GM13976 (cell line): Measurements from ENCODE around the gene MLPH.

ENCODE experiments used
- DNase-seq: peaks from one replicate; pipeline ENCODE4 v3.0.0; 2012; ENCODE audit warnings: low spot score
- in situ Hi-C: fragments of 300-500 bp; cut with MboI; formaldehyde crosslinking; loops from one replicate; pipeline ENCODE4 v1.12.0; 2022; ENCODE audit warnings: low sequenced_read_pairs, mixed read lengths, inconsistent platforms; ENCODE audit not compliant: unreplicated experiment
- TF ChIP-seq, protein P1 (sequence below): IDR thresholded peaks from 2 replicates; pipeline ENCODE4 v1.5.1; 2012; ENCODE audit warnings: borderline replicate concordance, mild to moderate bottlenecking; ENCODE audit not compliant: insufficient read depth; ENCODE audit errors: extremely low read depth, missing control alignments, control extremely low read depth

Gene MLPH

DNA sequence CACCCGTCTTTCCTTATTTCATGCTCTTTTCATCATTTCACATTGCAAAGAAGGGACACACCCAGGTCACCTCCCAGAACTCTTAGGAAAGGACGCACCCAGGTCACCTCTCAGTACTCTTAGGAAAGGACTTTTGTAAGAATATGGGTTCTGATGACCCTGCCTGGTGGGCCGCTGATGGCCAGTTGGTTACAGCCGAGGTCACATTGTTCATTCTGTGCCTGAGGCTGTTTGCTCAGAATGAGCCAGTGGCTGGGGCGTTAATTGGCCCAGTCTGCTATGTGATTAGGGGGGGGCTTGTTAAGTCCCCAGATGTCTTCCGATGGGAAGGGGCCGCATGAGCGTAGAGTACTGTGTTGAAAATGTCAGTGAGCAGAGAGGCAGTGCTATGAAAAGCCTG, 9.4 kb downstream of the MLPH start:
- TF ChIP-seq, protein P1, sequence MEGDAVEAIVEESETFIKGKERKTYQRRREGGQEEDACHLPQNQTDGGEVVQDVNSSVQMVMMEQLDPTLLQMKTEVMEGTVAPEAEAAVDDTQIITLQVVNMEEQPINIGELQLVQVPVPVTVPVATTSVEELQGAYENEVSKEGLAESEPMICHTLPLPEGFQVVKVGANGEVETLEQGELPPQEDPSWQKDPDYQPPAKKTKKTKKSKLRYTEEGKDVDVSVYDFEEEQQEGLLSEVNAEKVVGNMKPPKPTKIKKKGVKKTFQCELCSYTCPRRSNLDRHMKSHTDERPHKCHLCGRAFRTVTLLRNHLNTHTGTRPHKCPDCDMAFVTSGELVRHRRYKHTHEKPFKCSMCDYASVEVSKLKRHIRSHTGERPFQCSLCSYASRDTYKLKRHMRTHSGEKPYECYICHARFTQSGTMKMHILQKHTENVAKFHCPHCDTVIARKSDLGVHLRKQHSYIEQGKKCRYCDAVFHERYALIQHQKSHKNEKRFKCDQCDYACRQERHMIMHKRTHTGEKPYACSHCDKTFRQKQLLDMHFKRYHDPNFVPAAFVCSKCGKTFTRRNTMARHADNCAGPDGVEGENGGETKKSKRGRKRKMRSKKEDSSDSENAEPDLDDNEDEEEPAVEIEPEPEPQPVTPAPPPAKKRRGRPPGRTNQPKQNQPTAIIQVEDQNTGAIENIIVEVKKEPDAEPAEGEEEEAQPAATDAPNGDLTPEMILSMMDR = no peak
- in situ Hi-C loops = no loop called here
- DNase-seq = no peak

DNA sequence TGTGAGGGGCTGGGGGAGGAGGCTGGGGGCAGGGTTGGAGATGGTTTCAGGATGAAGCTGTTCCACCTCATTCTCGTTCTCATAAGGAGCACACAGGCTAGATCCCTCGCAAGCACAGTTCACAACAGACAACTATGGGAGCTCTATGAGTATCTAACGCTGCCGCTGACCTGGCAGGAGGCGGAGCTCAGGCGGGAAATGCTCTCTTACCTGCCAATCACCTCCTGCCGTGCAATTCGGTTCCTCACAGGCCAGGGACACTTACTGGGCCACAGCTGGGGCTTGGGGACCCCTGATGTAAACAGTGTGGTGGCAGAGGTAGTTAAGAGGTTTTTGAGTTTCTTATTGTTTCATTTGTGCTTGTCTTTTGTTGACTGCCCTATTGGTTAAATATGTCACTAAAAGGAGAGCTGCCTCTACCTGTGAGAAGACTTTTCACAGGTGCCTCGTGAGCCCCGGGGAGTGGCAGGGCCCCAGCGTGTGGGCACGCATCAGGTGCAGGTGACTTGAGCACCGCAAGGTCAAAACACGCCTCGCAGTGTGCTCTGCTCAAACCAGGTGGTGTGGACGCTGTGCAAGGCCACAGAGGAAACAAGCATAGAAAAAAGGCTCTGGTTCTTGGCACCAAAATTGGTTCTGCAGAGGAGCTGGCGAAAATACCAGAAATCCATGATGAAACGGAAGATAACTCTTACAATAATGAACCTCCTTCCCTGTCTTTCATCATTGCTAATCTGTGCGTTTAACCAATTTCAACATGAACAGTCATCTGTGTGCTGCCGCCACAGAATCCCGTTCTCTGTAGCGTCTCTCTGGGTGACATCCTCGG, 10.2 kb downstream of the MLPH start:
- no peak for DNase-seq
- TF ChIP-seq, protein P1 = no peak
- in situ Hi-C loops = no loop called here

DNA sequence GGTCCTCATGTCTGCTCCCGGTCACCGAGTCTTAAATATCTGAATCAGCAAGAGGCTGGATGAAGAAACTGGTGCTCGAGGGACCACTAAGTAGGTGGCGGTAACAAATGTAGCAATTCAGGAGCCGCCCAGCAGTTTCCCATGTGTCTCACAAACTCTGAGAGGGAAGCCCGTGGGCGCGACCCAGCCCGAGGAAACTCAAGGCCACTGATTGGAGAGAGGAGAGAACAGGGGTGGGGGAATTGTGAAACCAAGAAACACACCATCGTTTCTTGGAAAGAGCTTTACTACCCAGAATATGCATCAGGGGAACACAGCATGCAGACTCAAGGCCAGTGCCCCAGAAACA, 10.8 kb downstream of the MLPH start:
- no peak for DNase-seq
- TF ChIP-seq, protein P1 = no peak
- in situ Hi-C loops = no loop called here

DNA sequence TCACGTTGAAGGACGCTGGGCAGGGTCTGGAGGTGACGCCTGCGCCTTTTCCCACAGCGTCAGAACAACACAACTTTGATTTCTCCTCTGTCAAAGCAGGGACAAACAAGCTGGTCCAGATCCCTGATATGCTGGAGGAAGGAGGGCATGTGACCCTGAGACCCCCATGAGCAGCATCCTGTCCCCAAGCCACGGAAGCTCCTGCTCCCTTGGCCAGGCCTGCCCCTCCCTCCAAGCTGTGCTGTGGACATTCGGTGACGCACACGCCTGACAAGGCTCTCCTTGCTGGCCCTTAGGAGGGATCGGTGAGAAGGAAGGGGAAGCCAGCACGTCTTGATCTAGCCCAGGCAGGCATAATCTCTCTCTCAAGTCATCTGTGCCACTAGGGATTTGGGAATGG, 11.3 kb downstream of the MLPH start:
- no peak for DNase-seq
- in situ Hi-C loops = no loop called here
- TF ChIP-seq, protein P1 = no peak

DNA sequence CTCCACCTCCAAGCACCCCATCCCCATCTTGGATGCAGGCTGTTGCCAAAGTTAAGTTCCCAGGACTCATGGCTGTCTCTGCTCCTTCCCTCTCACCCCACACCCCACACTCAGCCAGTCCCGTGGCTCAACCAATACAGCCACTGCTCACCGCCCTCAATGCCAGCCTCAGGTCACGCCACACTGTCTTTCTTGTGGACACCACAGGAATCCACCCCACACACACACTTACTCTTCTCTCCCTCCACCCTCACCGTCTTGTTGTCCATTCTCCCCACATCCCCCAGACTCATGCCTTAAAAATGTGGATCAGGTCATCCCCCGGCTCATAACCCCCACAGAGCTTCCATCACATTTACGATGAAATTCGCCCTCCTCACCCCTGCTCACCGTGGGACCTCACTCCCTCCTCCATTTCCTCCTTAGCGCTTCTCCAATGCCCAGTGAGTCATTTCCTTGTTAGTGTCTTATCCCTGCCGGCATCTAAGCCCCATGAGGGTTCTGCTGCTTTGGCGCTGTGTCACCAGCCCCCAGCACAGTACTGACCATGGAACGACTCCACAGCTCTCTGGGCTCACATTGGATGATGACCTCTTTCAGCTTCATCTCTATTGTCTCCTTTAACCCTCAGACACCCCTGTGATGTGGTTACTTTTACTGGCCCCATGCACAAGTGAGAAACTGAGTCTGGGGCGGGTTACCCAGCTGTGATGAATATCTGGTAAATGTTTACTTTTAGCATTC, 13.8 kb downstream of the MLPH start:
- no peak for DNase-seq
- in situ Hi-C loops = no loop called here
- TF ChIP-seq, protein P1 = no peak

DNA sequence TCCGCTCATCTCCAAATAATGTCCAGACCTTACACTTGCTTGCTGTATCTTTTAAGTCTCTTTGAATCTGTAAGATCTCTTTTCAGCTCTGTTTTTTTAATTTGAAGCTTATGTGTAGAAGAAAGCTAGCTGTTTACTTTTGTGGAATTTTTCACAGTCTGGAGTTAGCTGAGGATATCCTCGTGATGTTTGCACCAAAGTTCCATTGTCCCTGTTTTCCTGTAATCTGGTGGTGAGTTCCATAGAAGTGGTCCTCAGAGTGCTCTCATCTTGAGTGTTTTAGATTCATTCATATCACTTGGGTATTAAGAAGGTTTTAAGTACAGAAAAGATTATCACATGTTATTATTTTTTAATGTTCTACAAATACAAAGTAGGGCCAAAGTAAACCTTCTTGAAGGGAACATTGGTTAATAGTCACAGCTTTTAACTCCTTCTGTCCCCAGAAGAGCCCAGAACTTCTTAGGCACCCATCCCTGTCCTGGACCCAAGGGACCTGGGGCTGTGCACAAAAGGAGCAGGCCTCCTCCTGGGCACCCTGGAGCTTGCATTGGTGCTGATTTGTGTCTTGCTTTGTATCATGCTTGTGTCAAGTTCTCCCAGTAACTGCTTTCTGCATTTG, 15.0 kb downstream of the MLPH start:
- in situ Hi-C loops = no loop called here
- TF ChIP-seq, protein P1 = no peak
- DNase-seq = no peak
